Right lobe of liver (tissue), 6 donors: ENCODE results near the gene SELP. TPM values are rescaled to one million over a fixed set of nuclear protein-coding genes. Genes with fewer than 3 reads are reported as not detected.
A peak's percentile ranks its signal among the peaks of the same experiment; 100 is the strongest.

ENCODE experiments used
- ATAC-seq, 4 donors: fragments of 200-7000 bp; cut with Tn5 transposase; one replicate each; pipeline ENCODE4 v1.9.1; 2020; ENCODE audit warnings: mild to moderate bottlenecking in 4 of 4, moderate library complexity in 4 of 4
- DNase-seq, 3 donors: peaks; one replicate each; pipeline ENCODE4 v3.0.0-alpha.2; 2020
- H3K27ac ChIP-seq, 3 donors: fragments of 200-600 bp; one replicate each; pipeline ENCODE4 v1.8.0; 2022
- H3K27me3 ChIP-seq, 2 donors: fragments of 200-600 bp; one replicate each; pipeline ENCODE4 v1.8.0; 2022
- H3K36me3 ChIP-seq, 4 donors: fragments of 200-600 bp; sonication (generic) in 1 of 4; one replicate each; pipeline versions ENCODE4 v1.5.1 to v1.8.0; 2017 to 2022; ENCODE audit warnings: control low read depth in 1 of 4
- H3K4me1 ChIP-seq, 4 donors: fragments of 200-600 bp; sonication (generic) in 1 of 4; one replicate each; pipeline versions ENCODE4 v1.5.1 to v1.8.0; 2017 to 2022; ENCODE audit warnings: control low read depth in 1 of 4
- H3K4me3 ChIP-seq, 3 donors: fragments of 200-600 bp; one replicate each; pipeline ENCODE4 v1.8.0; 2022
- H3K9me3 ChIP-seq, 4 donors: fragments of 200-600 bp; sonication (generic) in 1 of 4; one replicate each; pipeline versions ENCODE4 v1.5.1 to v1.8.0; 2017 to 2022; ENCODE audit warnings: control low read depth in 1 of 4
- CTCF ChIP-seq, 4 donors: fragments of 200-600 bp in 3 of 4; fragments of 450-650 bp in 1 of 4; IDR thresholded peaks; one replicate each; pipeline versions ENCODE4 v1.5.1 to v1.8.0; 2016 to 2022; ENCODE audit warnings: antibody characterized with exemption in 4 of 4, mild to moderate bottlenecking in 2 of 4
- POLR2A ChIP-seq: fragments of 450-650 bp; IDR thresholded peaks from one replicate; pipeline ENCODE4 v1.6.1; 2017; ENCODE audit warnings: antibody characterized with exemption, mild to moderate bottlenecking
- WGBS: methylation state at CpG from one replicate; pipeline ENCODE4 v1.1.6; 2018; ENCODE audit warnings: low coverage, low lambda C conversion rate; ENCODE audit not compliant: insufficient coverage; ENCODE audit errors: missing lambda C conversion rate; 5-methylcytosine and 5-hydroxymethylcytosine counted together
- intact Hi-C, 2 donors: fragments of 100-400 bp; cut with DNase I; formaldehyde crosslinking; loops; one replicate each; pipeline versions ENCODE4 v1.11.2 to v1.14.1; 2022
- total RNA-seq, 6 experiments: library from RNA; depleted of rRNA in 2 of 6; stranded (reverse); fragments of >200 nt in 2 of 6; fragmentation: NEBNext Ultra II Directional in 3 of 6; extraction: Animal tissue kit (Norgen Biotek cat#: 25700) in 3 of 6; gene quantifications; one replicate each; pipeline versions ENCODE4 v1.1.0 to v1.2.4, GENCODE V29; 2016 to 2023
- donor health status: DM: no; HTN: yes; CAD: no.
- donor health status: DM: no; HTN: no; CAD: no.
- donor health status: DM: no; HTN: no; CAD: no.
- donor health status: DM: no; HTN: yes; CAD: no.
- donor health status: DM: no; HTN: yes; CAD: no.

Gene SELP
- total RNA-seq, 6 experiments from 2014 or later, result 0.70 to 2.9 (median 2.5) TPM

GRCh38 chr1:169563019-169563615 is 66.8 kb downstream of the SELP start:
- DNase-seq (no peak), ATAC-seq (no peak)
- TF ChIP-seq CTCF (IDR thresholded peaks at IDR 0.05) (no peak), POLR2A (no peak)
- peaks cover 0 to 26% (median 13%) of the 10 kb centered on the region in 4 donors for H3K4me1 ChIP-seq
- intact Hi-C loops, result no loop called here
- peaks cover 0 to 28% (median 11%) of the 10 kb centered on the region in 4 donors for H3K36me3 ChIP-seq
- H3K4me3 ChIP-seq, result no peak overlapping the region
- no peak overlapping the region for H3K27ac ChIP-seq
- H3K9me3 ChIP-seq, result no peaks in the 10 kb centered on the region
- no peaks in the 10 kb centered on the region for H3K27me3 ChIP-seq
- WGBS, result 90% methylated on average over 1 of the region's 1 CpG

- H3K4me1 ChIP-seq, result peaks cover 0 to 18% (median 8%) of the 10 kb centered on the region in 4 donors
- peaks cover 0 to 43% (median 12%) of the 10 kb centered on the region in 4 donors for H3K36me3 ChIP-seq
- H3K4me3 ChIP-seq, result no peak overlapping the region
- DNase-seq (no peak), ATAC-seq (no peak)
- intact Hi-C loops, result no loop called here
- no peak for TF ChIP-seq CTCF (IDR thresholded peaks at IDR 0.05)
- TF ChIP-seq POLR2A, result no peak
- H3K27ac ChIP-seq, result no peak overlapping the region
- no peaks in the 10 kb centered on the region for H3K27me3 ChIP-seq
- 0% methylated on average over 1 of the region's 1 CpG for WGBS
- H3K9me3 ChIP-seq, result no peaks in the 10 kb centered on the region
Observed at GRCh38 chr1:169561692-169562091, 68.2 kb downstream of the SELP start.

- no peak for TF ChIP-seq CTCF (IDR thresholded peaks at IDR 0.05)
- TF ChIP-seq POLR2A, result no peak
- Histone ChIP-seq H3K27ac (no peak overlapping the region), H3K9me3 (no peaks in the 10 kb centered on the region), H3K4me3 (no peak overlapping the region), H3K36me3 (peaks cover 0 to 87% (median 33%) of the 10 kb centered on the region in 4 donors), H3K4me1 (no peaks in the 10 kb centered on the region), H3K27me3 (no peaks in the 10 kb centered on the region)
- intact Hi-C loops, result no loop called here
- WGBS, result 89% methylated on average over 5 of the region's 5 CpGs
- DNase-seq (no peak), ATAC-seq (no peak)
Observed at GRCh38 chr1:169557131-169557530, 72.8 kb downstream of the SELP start.

- ATAC-seq (peak; percentile 73 to 87 (median 78)), DNase-seq (no peak)
- peaks cover 0 to 88% (median 36%) of the 10 kb centered on the region in 4 donors for H3K36me3 ChIP-seq
- no peaks in the 10 kb centered on the region for H3K27me3 ChIP-seq
- peaks cover 0 to 3% (median 0%) of the 10 kb centered on the region in 4 donors for H3K4me1 ChIP-seq
- TF ChIP-seq CTCF (IDR thresholded peaks at IDR 0.05), result peak; percentile 40 to 61 (median 47)
- no peak for TF ChIP-seq POLR2A
- no peaks in the 10 kb centered on the region for H3K9me3 ChIP-seq
- H3K27ac ChIP-seq, result no peak overlapping the region
- WGBS, result 30% methylated on average over 4 of the region's 4 CpGs
- intact Hi-C loops, result no loop called here
- no peak overlapping the region for H3K4me3 ChIP-seq
Observed at GRCh38 chr1:169550294-169550693, 79.6 kb downstream of the SELP start.
